Measurements from ENCODE around the gene SSR4.
"Not testable (repeated sequence)": the region's sequence is repeated elsewhere in the genome, so short reads cannot be mapped to it uniquely, and the experiment has no call there.

The SSR4 gene

GRCh38 chrX:153802513-153803045 lies 8.1 kb downstream of the SSR4 start:
- H3K4me1 Mint-ChIP-seq (ENCODE audit: low read depth) = no peaks in the 10 kb centered on the region
- H3K9me3 Mint-ChIP-seq = no peaks in the 10 kb centered on the region
- no peak overlapping the region for H3K4me3 Mint-ChIP-seq
- peaks cover 2% of the 10 kb centered on the region for H3K36me3 Mint-ChIP-seq (ENCODE audit: low read depth)
- no peak overlapping the region for H3K27ac Mint-ChIP-seq
- H3K27me3 Mint-ChIP-seq (ENCODE audit: low read depth) = no peaks in the 10 kb centered on the region

- no peak overlapping the region for H3K27ac Mint-ChIP-seq
- no peaks in the 10 kb centered on the region for H3K36me3 Mint-ChIP-seq (ENCODE audit: low read depth)
- H3K4me3 Mint-ChIP-seq = no peak overlapping the region
- H3K4me1 Mint-ChIP-seq (ENCODE audit: low read depth) = no peaks in the 10 kb centered on the region
- no peaks in the 10 kb centered on the region for H3K9me3 Mint-ChIP-seq
- H3K27me3 Mint-ChIP-seq (ENCODE audit: low read depth) = no peaks in the 10 kb centered on the region
These were observed 9.0 kb downstream of the SSR4 start for GRCh38 chrX:153803211-153804099.

GRCh38 chrX:153804100-153804595 lies 9.7 kb downstream of the SSR4 start:
- Mint-ChIP-seq H3K27me3 (ENCODE audit: low read depth) (no peaks in the 10 kb centered on the region), H3K27ac (no peak overlapping the region), H3K4me1 (ENCODE audit: low read depth) (no peaks in the 10 kb centered on the region), H3K4me3 (no peak overlapping the region), H3K9me3 (no peaks in the 10 kb centered on the region), H3K36me3 (ENCODE audit: low read depth) (no peaks in the 10 kb centered on the region)

GRCh38 chrX:153804621-153805020 lies 10.2 kb downstream of the SSR4 start:
- Mint-ChIP-seq H3K4me1 (ENCODE audit: low read depth) (no peaks in the 10 kb centered on the region), H3K4me3 (no peak overlapping the region), H3K36me3 (ENCODE audit: low read depth) (no peaks in the 10 kb centered on the region), H3K27me3 (ENCODE audit: low read depth) (no peaks in the 10 kb centered on the region), H3K9me3 (no peaks in the 10 kb centered on the region), H3K27ac (no peak overlapping the region)

GRCh38 chrX:153805436-153805835 lies 11.0 kb downstream of the SSR4 start:
- Mint-ChIP-seq H3K9me3 (no peaks in the 10 kb centered on the region), H3K27ac (no peak overlapping the region), H3K4me1 (ENCODE audit: low read depth) (no peaks in the 10 kb centered on the region), H3K36me3 (ENCODE audit: low read depth) (no peaks in the 10 kb centered on the region), H3K27me3 (ENCODE audit: low read depth) (no peaks in the 10 kb centered on the region), H3K4me3 (no peak overlapping the region)

GRCh38 chrX:153806999-153807575 lies 12.6 kb downstream of the SSR4 start:
- Mint-ChIP-seq H3K4me3 (no peak overlapping the region), H3K27me3 (ENCODE audit: low read depth) (peaks cover 7% of the 10 kb centered on the region), H3K4me1 (ENCODE audit: low read depth) (no peaks in the 10 kb centered on the region), H3K36me3 (ENCODE audit: low read depth) (no peaks in the 10 kb centered on the region), H3K9me3 (no peaks in the 10 kb centered on the region), H3K27ac (no peak overlapping the region)

GRCh38 chrX:153807976-153808375 lies 13.5 kb downstream of the SSR4 start:
- no peaks in the 10 kb centered on the region for H3K36me3 Mint-ChIP-seq (ENCODE audit: low read depth)
- H3K9me3 Mint-ChIP-seq = no peaks in the 10 kb centered on the region
- H3K27ac Mint-ChIP-seq = no peak overlapping the region
- H3K4me3 Mint-ChIP-seq = no peak overlapping the region
- peaks cover 10% of the 10 kb centered on the region for H3K27me3 Mint-ChIP-seq (ENCODE audit: low read depth)
- H3K4me1 Mint-ChIP-seq (ENCODE audit: low read depth) = no peaks in the 10 kb centered on the region

GRCh38 chrX:153812220-153812619 lies 17.8 kb downstream of the SSR4 start:
- no peak overlapping the region for H3K27ac Mint-ChIP-seq

GRCh38 chrX:153813161-153813560 lies 18.7 kb downstream of the SSR4 start:
- no peaks in the 10 kb centered on the region for H3K36me3 Mint-ChIP-seq (ENCODE audit: low read depth)
- H3K4me1 Mint-ChIP-seq (ENCODE audit: low read depth) = peaks cover 16% of the 10 kb centered on the region
- peaks cover 32% of the 10 kb centered on the region for H3K27me3 Mint-ChIP-seq (ENCODE audit: low read depth)
- no peak overlapping the region for H3K27ac Mint-ChIP-seq
- no peaks in the 10 kb centered on the region for H3K9me3 Mint-ChIP-seq
- no peak overlapping the region for H3K4me3 Mint-ChIP-seq

More at GRCh38 chrX:153812220-153812619, 17.8 kb downstream of the SSR4 start:
- no peaks in the 10 kb centered on the region for H3K36me3 Mint-ChIP-seq (ENCODE audit: low read depth)
- peaks cover 12% of the 10 kb centered on the region for H3K4me1 Mint-ChIP-seq (ENCODE audit: low read depth)
- H3K27me3 Mint-ChIP-seq (ENCODE audit: low read depth) = peaks cover 31% of the 10 kb centered on the region
- H3K4me3 Mint-ChIP-seq = no peak overlapping the region
- no peaks in the 10 kb centered on the region for H3K9me3 Mint-ChIP-seq

- Mint-ChIP-seq H3K27me3 (ENCODE audit: low read depth) (peaks cover 32% of the 10 kb centered on the region), H3K36me3 (ENCODE audit: low read depth) (no peaks in the 10 kb centered on the region), H3K9me3 (no peaks in the 10 kb centered on the region), H3K27ac (no peak overlapping the region), H3K4me3 (no peak overlapping the region), H3K4me1 (ENCODE audit: low read depth) (peaks cover 16% of the 10 kb centered on the region)
These were observed 20.3 kb downstream of the SSR4 start for GRCh38 chrX:153814591-153815315.

- H3K4me1 Mint-ChIP-seq (ENCODE audit: low read depth) = peaks cover 17% of the 10 kb centered on the region
- no peak overlapping the region for H3K4me3 Mint-ChIP-seq
- H3K27ac Mint-ChIP-seq = no peak overlapping the region
- peaks cover 25% of the 10 kb centered on the region for H3K27me3 Mint-ChIP-seq (ENCODE audit: low read depth)
- no peaks in the 10 kb centered on the region for H3K36me3 Mint-ChIP-seq (ENCODE audit: low read depth)
- H3K9me3 Mint-ChIP-seq = no peaks in the 10 kb centered on the region
These were observed 22.6 kb downstream of the SSR4 start for GRCh38 chrX:153816831-153817690.

- H3K36me3 Mint-ChIP-seq (ENCODE audit: low read depth); H3K9me3 Mint-ChIP-seq; H3K4me3 Mint-ChIP-seq; H3K27ac Mint-ChIP-seq: not testable (repeated sequence)
- H3K27me3 Mint-ChIP-seq (ENCODE audit: low read depth) = peaks cover 24% of the 10 kb centered on the region
- peaks cover 24% of the 10 kb centered on the region for H3K4me1 Mint-ChIP-seq (ENCODE audit: low read depth)
These were observed 23.6 kb downstream of the SSR4 start for GRCh38 chrX:153818064-153818463.

GRCh38 chrX:153818571-153819383 lies 24.3 kb downstream of the SSR4 start:
- Mint-ChIP-seq H3K27ac (no peak overlapping the region), H3K9me3 (no peaks in the 10 kb centered on the region), H3K4me1 (ENCODE audit: low read depth) (peaks cover 24% of the 10 kb centered on the region), H3K27me3 (ENCODE audit: low read depth) (peaks cover 20% of the 10 kb centered on the region), H3K36me3 (ENCODE audit: low read depth) (no peaks in the 10 kb centered on the region), H3K4me3 (peak overlapping the region; percentile 48)
